Measurements from ENCODE around the gene DIP2C.

- TF ChIP-seq ATF3 (CRISPR knock-in tag; conservative IDR thresholded peaks at IDR 0.05) (no peak), NR3C1 (CRISPR knock-in tag; conservative IDR thresholded peaks at IDR 0.05; ENCODE audit: low read depth) (no peak), TEAD1 (CRISPR knock-in tag; IDR thresholded peaks at IDR 0.05) (no peak)
- TF ChIP-seq, protein P1, sequence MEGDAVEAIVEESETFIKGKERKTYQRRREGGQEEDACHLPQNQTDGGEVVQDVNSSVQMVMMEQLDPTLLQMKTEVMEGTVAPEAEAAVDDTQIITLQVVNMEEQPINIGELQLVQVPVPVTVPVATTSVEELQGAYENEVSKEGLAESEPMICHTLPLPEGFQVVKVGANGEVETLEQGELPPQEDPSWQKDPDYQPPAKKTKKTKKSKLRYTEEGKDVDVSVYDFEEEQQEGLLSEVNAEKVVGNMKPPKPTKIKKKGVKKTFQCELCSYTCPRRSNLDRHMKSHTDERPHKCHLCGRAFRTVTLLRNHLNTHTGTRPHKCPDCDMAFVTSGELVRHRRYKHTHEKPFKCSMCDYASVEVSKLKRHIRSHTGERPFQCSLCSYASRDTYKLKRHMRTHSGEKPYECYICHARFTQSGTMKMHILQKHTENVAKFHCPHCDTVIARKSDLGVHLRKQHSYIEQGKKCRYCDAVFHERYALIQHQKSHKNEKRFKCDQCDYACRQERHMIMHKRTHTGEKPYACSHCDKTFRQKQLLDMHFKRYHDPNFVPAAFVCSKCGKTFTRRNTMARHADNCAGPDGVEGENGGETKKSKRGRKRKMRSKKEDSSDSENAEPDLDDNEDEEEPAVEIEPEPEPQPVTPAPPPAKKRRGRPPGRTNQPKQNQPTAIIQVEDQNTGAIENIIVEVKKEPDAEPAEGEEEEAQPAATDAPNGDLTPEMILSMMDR (IDR thresholded peaks at IDR 0.05), result no peak
- TF ChIP-seq, protein P2, sequence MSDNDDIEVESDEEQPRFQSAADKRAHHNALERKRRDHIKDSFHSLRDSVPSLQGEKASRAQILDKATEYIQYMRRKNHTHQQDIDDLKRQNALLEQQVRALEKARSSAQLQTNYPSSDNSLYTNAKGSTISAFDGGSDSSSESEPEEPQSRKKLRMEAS (CRISPR knock-in tag; IDR thresholded peaks at IDR 0.05), result no peak
Observed at GRCh38 chr10:629186-629998, 60.1 kb downstream of the DIP2C start.

Data from WTC11 (cell line).